ENCODE measurements around the gene ARMC2. TPM values are rescaled to one million over a fixed set of nuclear protein-coding genes. Genes with fewer than 3 reads are reported as not detected.

The ARMC2 gene
- total RNA-seq, 2 experiments from 2014 or later: 12.2 to 15.3 TPM

- no peaks in the 10 kb centered on the region for H3K9me3 Mint-ChIP-seq
- ATAC-seq (ENCODE audit: low read depth) (no peak), DNase-seq (no peak)
- peaks cover 28% of the 10 kb centered on the region for H3K4me1 Mint-ChIP-seq
- H3K27me3 Mint-ChIP-seq: no peaks in the 10 kb centered on the region
- H3K27ac Mint-ChIP-seq: no peak overlapping the region
- H3K36me3 Mint-ChIP-seq: peaks cover 22% of the 10 kb centered on the region
- POLR2A ChIA-PET: no interaction called here
- H3K4me3 Mint-ChIP-seq: no peak overlapping the region
These were observed 154.0 kb downstream of the ARMC2 start for GRCh38 chr6:109002051-109002697.

- no peak overlapping the region for H3K27ac Mint-ChIP-seq
- H3K4me1 Mint-ChIP-seq: peaks cover 32% of the 10 kb centered on the region
- ATAC-seq (ENCODE audit: low read depth) (no peak), DNase-seq (no peak)
- POLR2A ChIA-PET: no interaction called here
- H3K27me3 Mint-ChIP-seq: no peaks in the 10 kb centered on the region
- H3K4me3 Mint-ChIP-seq: no peak overlapping the region
- no peaks in the 10 kb centered on the region for H3K9me3 Mint-ChIP-seq
- H3K36me3 Mint-ChIP-seq: peaks cover 18% of the 10 kb centered on the region
These were observed 154.7 kb downstream of the ARMC2 start for GRCh38 chr6:109002882-109003281.

- H3K4me1 Mint-ChIP-seq: peaks cover 45% of the 10 kb centered on the region
- H3K27me3 Mint-ChIP-seq: no peaks in the 10 kb centered on the region
- POLR2A ChIA-PET: no interaction called here
- H3K36me3 Mint-ChIP-seq: peaks cover 7% of the 10 kb centered on the region
- no peak for ATAC-seq (ENCODE audit: low read depth)
- H3K4me3 Mint-ChIP-seq: peak overlapping the region; percentile 94
- H3K9me3 Mint-ChIP-seq: no peaks in the 10 kb centered on the region
- DNase-seq: no peak
- H3K27ac Mint-ChIP-seq: peak overlapping the region; percentile 7
These were observed 158.6 kb downstream of the ARMC2 start for GRCh38 chr6:109006818-109007217.

DNA sequence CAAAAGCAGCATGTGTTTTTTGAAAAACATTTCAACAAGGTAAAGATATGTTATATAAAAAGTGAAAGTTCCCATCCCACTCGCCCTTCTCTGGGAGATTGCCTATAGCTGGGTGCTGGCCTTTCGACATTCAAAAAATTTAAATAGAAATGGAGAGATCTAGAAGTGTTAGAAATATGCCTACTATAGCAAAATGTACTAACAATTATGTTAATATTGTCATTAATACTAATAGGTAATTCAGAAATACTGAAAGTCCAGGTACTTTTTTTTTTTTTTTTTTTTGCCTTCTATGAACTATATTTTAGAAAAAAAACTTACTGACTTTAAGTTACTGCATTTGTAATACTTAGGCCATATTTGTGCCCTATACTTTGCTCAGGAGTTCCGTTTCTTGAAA is 159.3 kb downstream of the ARMC2 start:
- Mint-ChIP-seq H3K27ac (peak overlapping the region; percentile 26), H3K27me3 (no peaks in the 10 kb centered on the region), H3K36me3 (peaks cover 7% of the 10 kb centered on the region), H3K4me3 (peak overlapping the region; percentile 94), H3K9me3 (no peaks in the 10 kb centered on the region), H3K4me1 (peaks cover 45% of the 10 kb centered on the region)
- DNase-seq: no peak
- ATAC-seq (ENCODE audit: low read depth): no peak
- POLR2A ChIA-PET: interaction anchor here (1.6 kb wide), 1 partner anchor 84 kb away, joined by 3 read pairs; no protein-coding TSS in a partner anchor

- ATAC-seq (ENCODE audit: low read depth): no peak
These were observed 159.8 kb downstream of the ARMC2 start for GRCh38 chr6:109008054-109008453.

GRCh38 chr6:109008537-109009235 is 160.5 kb downstream of the ARMC2 start:
- Mint-ChIP-seq H3K4me3 (peak overlapping the region; percentile 94), H3K27ac (peak overlapping the region; percentile 92), H3K36me3 (peaks cover 7% of the 10 kb centered on the region), H3K9me3 (no peaks in the 10 kb centered on the region), H3K27me3 (no peaks in the 10 kb centered on the region), H3K4me1 (peaks cover 45% of the 10 kb centered on the region)
- no peak for DNase-seq
- peak; percentile 10 for ATAC-seq (ENCODE audit: low read depth)
- POLR2A ChIA-PET: interaction anchor here (1.2 to 1.9 kb wide), 7 partner anchors 21 to 474 kb away, joined by 3 to 12 read pairs (median 4); partner anchors contain the start of genes CD164 and ZBTB24

More at GRCh38 chr6:109008054-109008453, 159.8 kb downstream of the ARMC2 start:
- POLR2A ChIA-PET: interaction anchor here (1.3 to 1.9 kb wide), 3 partner anchors 63 to 474 kb away, joined by 3 to 12 read pairs (median 3); partner anchors contain the start of gene ZBTB24
- DNase-seq: no peak
- Mint-ChIP-seq H3K27ac (peak overlapping the region; percentile 92), H3K27me3 (no peaks in the 10 kb centered on the region), H3K36me3 (peaks cover 7% of the 10 kb centered on the region), H3K4me3 (peak overlapping the region; percentile 94), H3K4me1 (peaks cover 46% of the 10 kb centered on the region), H3K9me3 (no peaks in the 10 kb centered on the region)

GRCh38 chr6:109009236-109009961 is 161.2 kb downstream of the ARMC2 start:
- ATAC-seq (ENCODE audit: low read depth): peak; percentile 94
- Mint-ChIP-seq H3K4me3 (peak overlapping the region; percentile 94), H3K9me3 (no peaks in the 10 kb centered on the region), H3K36me3 (peaks cover 7% of the 10 kb centered on the region), H3K27ac (peak overlapping the region; percentile 98), H3K27me3 (no peaks in the 10 kb centered on the region), H3K4me1 (peaks cover 41% of the 10 kb centered on the region)
- peak; percentile 95 for DNase-seq
- POLR2A ChIA-PET: interaction anchor here (0.7 to 1.9 kb wide), 13 partner anchors 12 to 473 kb away, joined by 3 to 12 read pairs (median 3); partner anchors contain the start of genes CD164 and ZBTB24

DNA sequence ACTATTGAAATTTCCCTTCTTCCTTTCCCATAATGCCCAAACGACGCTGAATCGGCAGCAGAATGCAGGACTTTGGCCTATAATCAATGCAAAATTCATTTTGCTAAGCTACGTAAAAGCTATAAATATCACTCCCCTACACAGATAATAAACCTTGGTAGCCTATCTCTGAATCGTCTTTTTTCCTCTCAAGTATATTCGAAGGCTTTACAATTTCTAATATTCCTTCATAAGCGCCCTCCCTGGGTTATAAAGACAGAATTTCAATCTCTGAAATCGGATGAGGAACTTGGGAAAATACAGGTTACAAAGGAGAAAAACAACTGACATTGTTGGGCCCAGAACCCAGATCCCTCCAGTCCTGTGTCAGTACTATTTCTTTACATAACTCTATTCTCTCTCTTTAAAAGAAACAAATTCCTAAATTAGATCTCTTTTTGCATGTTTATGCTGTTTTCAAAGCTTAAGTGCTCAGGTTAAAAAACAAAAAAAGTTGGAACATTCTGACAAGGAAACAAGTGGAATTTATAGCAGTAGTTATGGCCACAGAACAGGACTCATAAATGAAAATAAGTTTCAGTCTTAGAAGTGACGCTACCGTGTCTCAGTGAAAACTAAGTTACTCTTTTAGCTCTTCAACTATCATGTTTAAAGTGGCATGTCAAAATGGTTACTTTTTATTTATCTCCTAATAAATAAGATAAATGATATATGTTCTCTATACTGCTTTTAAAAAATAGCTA is 161.9 kb downstream of the ARMC2 start:
- DNase-seq: no peak
- peaks cover 39% of the 10 kb centered on the region for H3K4me1 Mint-ChIP-seq
- H3K9me3 Mint-ChIP-seq: no peaks in the 10 kb centered on the region
- H3K4me3 Mint-ChIP-seq: peak overlapping the region; percentile 94
- peak overlapping the region; percentile 98 for H3K27ac Mint-ChIP-seq
- POLR2A ChIA-PET: interaction anchor here (0.7 to 1.9 kb wide), 11 partner anchors 13 to 108 kb away, joined by 3 to 12 read pairs (median 3); no protein-coding TSS in a partner anchor
- peaks cover 6% of the 10 kb centered on the region for H3K36me3 Mint-ChIP-seq
- no peak for ATAC-seq (ENCODE audit: low read depth)
- no peaks in the 10 kb centered on the region for H3K27me3 Mint-ChIP-seq

DNA sequence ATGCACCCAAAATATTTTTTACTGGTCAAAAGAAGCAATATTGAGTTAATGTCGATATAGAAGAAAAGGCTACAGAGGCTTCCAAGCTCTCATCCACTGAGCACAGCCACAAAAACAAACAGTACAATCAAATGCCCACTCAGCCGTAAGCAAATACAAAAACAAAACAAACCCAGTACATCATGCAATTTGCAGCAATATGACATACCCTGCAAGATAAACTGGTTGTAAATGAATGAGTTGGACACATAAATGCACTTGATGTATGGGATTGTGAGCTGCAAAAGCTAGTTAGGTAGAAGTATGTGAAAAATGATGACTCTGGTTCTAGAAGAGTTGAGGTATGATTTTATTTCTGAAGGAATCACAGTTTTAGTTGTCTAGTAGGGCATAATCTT is 162.5 kb downstream of the ARMC2 start:
- Mint-ChIP-seq H3K27me3 (no peaks in the 10 kb centered on the region), H3K4me3 (peak overlapping the region; percentile 45), H3K4me1 (peaks cover 42% of the 10 kb centered on the region), H3K9me3 (no peaks in the 10 kb centered on the region), H3K27ac (peak overlapping the region; percentile 56), H3K36me3 (peaks cover 7% of the 10 kb centered on the region)
- POLR2A ChIA-PET: interaction anchor here (1.3 to 1.5 kb wide), 3 partner anchors 15 to 90 kb away, joined by 3 read pairs; no protein-coding TSS in a partner anchor
- ATAC-seq (ENCODE audit: low read depth) (no peak), DNase-seq (no peak)

DNA sequence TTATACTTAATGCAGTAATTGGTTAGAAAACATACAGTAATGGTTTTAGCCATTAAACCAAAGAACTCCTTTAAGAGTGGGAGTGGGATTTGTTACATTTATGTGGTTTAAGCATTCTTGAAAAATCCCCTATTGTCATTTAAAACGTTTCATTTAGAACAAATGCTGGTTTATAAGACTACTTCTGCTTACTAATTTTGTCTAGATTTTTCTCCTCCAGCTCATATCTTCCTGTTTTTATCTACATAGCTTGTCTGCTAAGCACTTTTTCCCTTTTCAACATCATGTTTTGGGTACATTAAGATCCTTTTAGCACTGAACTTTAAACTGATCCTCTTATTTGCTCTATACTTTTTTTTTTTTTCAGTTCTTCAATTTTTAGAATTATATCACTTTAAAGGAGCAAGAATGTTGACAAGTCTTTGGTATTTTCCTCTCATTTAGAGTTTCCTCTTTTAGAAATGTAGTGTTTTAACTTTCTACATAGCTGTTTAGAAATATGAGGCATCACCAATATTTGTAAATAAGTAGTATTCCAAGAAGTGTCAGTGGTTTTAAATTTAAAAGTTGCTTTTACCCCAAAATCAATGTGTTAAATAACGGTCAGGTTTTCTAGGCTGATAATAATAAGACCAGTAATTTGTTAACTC is 165.6 kb downstream of the ARMC2 start:
- peaks cover 22% of the 10 kb centered on the region for H3K4me1 Mint-ChIP-seq
- no peak for DNase-seq
- H3K36me3 Mint-ChIP-seq: peaks cover 1% of the 10 kb centered on the region
- no peaks in the 10 kb centered on the region for H3K27me3 Mint-ChIP-seq
- POLR2A ChIA-PET: no interaction called here
- H3K27ac Mint-ChIP-seq: no peak overlapping the region
- H3K9me3 Mint-ChIP-seq: no peaks in the 10 kb centered on the region
- ATAC-seq (ENCODE audit: low read depth): no peak
- no peak overlapping the region for H3K4me3 Mint-ChIP-seq

- H3K27ac Mint-ChIP-seq: no peak overlapping the region
- POLR2A ChIA-PET: interaction anchor here (0.6 kb wide), 1 partner anchor 92 kb away, joined by 5 read pairs; no protein-coding TSS in a partner anchor
- no peaks in the 10 kb centered on the region for H3K9me3 Mint-ChIP-seq
- H3K36me3 Mint-ChIP-seq: peaks cover 1% of the 10 kb centered on the region
- ATAC-seq (ENCODE audit: low read depth) (no peak), DNase-seq (no peak)
- no peaks in the 10 kb centered on the region for H3K27me3 Mint-ChIP-seq
- H3K4me3 Mint-ChIP-seq: no peak overlapping the region
- peaks cover 26% of the 10 kb centered on the region for H3K4me1 Mint-ChIP-seq
These were observed 166.4 kb downstream of the ARMC2 start for GRCh38 chr6:109014606-109015005.

DNA sequence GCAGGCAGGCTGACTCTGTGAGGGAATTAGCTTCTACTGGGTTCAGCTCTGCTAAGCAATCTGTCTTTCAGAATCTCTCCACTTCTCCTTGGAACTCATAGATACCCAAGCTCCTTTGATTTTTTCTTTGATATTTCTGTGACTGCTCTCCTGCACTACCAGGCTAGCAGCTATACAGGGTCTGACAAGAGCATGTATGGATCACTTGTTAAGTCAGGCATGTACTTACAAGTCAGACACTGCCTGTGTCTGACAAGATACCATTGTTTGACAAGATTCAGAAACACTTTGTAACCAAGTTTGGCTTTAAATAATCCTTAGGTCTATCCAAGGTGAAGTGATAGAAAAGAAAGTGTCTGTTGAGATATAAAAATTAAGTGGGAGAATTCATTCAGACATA is 167.0 kb downstream of the ARMC2 start:
- Mint-ChIP-seq H3K9me3 (no peaks in the 10 kb centered on the region), H3K4me3 (no peak overlapping the region), H3K36me3 (peaks cover 1% of the 10 kb centered on the region), H3K4me1 (peaks cover 22% of the 10 kb centered on the region), H3K27ac (no peak overlapping the region), H3K27me3 (no peaks in the 10 kb centered on the region)
- POLR2A ChIA-PET: interaction anchor here (0.6 kb wide), 1 partner anchor 93 kb away, joined by 5 read pairs; no protein-coding TSS in a partner anchor
- ATAC-seq (ENCODE audit: low read depth) (no peak), DNase-seq (no peak)

Measured in activated naive CD8-positive, alpha-beta T cell treated with anti-CD3 and anti-CD28 coated beads, Interleukin-2, amount 10 ng/mL, durations not matched to agents 7 days and 5 days (primary cell).